Caco-2 (cell line): ENCODE measurements around the gene FGF14. TPM values are rescaled to one million over a fixed set of nuclear protein-coding genes. Genes with fewer than 3 reads are reported as not detected.

ENCODE experiments used
- BruUV-seq: library from RNA; stranded (reverse); fragments of 400-500 nt; replicated peaks from 2 replicates; lab custom pipeline; 2021; lab: Mats Ljungman, UMichigan
- CTCF ChIA-PET: fragments of 300-600 bp; sonication (Branson Sonifier 250); formaldehyde crosslinking; loops from one replicate; lab custom pipeline; 2022; ENCODE audit warnings: antibody characterized with exemption; lab: Charles Lee
- POLR2A ChIA-PET: fragments of 300-600 bp; sonication (Branson Sonifier 250); formaldehyde crosslinking; loops from one replicate; lab custom pipeline; 2022; ENCODE audit warnings: antibody characterized with exemption; lab: Charles Lee
- DNase-seq, 2 experiments: peaks; one replicate each; pipeline versions ENCODE4 v3.0.0 to v3.0.0-alpha.2; 2020 to 2022
- H3K27me3 ChIP-seq: replicated peaks from 2 replicates; pipeline ENCODE4 v1.6.0; 2011; ENCODE audit warnings: low read length; ENCODE audit not compliant: control insufficient read depth, insufficient read depth
- H3K36me3 ChIP-seq: 2 replicates; pipeline ENCODE4 v1.5.1; 2011; ENCODE audit warnings: low read length; ENCODE audit not compliant: control insufficient read depth, insufficient read depth
- H3K4me1 ChIP-seq: fragments of 250-450 bp; sonication (Bioruptor Pico); 2 replicates; pipeline ENCODE4 v1.5.1; 2020; ENCODE audit warnings: mild to moderate bottlenecking
- H3K4me3 ChIP-seq: 2 replicates; pipeline ENCODE4 v1.5.1; 2011; ENCODE audit warnings: low read depth, mild to moderate bottlenecking, control low read depth, low read length
- H3K9me3 ChIP-seq: fragments of 250-450 bp; sonication (Bioruptor Pico); 2 replicates; pipeline ENCODE4 v1.5.1; 2020; ENCODE audit warnings: mild to moderate bottlenecking, moderate library complexity
- H3K27ac Mint-ChIP-seq: one replicate; pipeline ENCODE4 v1.8.0; 2022; ENCODE audit warnings: mixed read lengths; ENCODE audit not compliant: unreplicated experiment
- H3K27me3 Mint-ChIP-seq: one replicate; pipeline ENCODE4 v1.8.0; 2022; ENCODE audit warnings: mixed read lengths; ENCODE audit not compliant: insufficient read depth, unreplicated experiment
- H3K36me3 Mint-ChIP-seq: one replicate; pipeline ENCODE4 v1.8.0; 2022; ENCODE audit warnings: mild to moderate bottlenecking, mixed read lengths; ENCODE audit not compliant: insufficient read depth, unreplicated experiment
- H3K4me1 Mint-ChIP-seq: one replicate; pipeline ENCODE4 v1.8.0; 2022; ENCODE audit warnings: low read depth, mixed read lengths; ENCODE audit not compliant: unreplicated experiment
- H3K4me3 Mint-ChIP-seq: one replicate; pipeline ENCODE4 v1.8.0; 2022; ENCODE audit warnings: mild to moderate bottlenecking, moderate library complexity, mixed read lengths; ENCODE audit not compliant: unreplicated experiment
- H3K9me3 Mint-ChIP-seq: one replicate; pipeline ENCODE4 v1.8.0; 2022; ENCODE audit warnings: mixed read lengths; ENCODE audit not compliant: unreplicated experiment
- intact Hi-C: fragments of 100-400 bp; cut with micrococcal nuclease; formaldehyde crosslinking; loops from one replicate; pipeline ENCODE4 v1.10.0; 2022; ENCODE audit not compliant: unreplicated experiment
- total RNA-seq: library from RNA; stranded (reverse); gene quantifications from 2 replicates; pipeline ENCODE4 v1.2.3, GENCODE V29; 2022
- TF ChIP-seq, protein P1 (sequence below), 2 experiments: fragments of 200-600 bp in 1 of 2; IDR thresholded peaks; 1 replicate in 1 of 2; 2 replicates in 1 of 2; pipeline versions ENCODE4 v1.5.1 to v1.8.0; 2011 to 2022; ENCODE audit warnings: antibody characterized with exemption in 1 of 2, control low read depth in 1 of 2, inconsistent platforms in 1 of 2, low read depth in 1 of 2, low read length in 1 of 2, mild to moderate bottlenecking in 1 of 2, moderate library complexity in 1 of 2; ENCODE audit not compliant: insufficient read depth in 1 of 2, severe bottlenecking in 1 of 2, unreplicated experiment in 1 of 2

Gene FGF14
- total RNA-seq, 1 experiment from 2014 or later: not detected

DNA sequence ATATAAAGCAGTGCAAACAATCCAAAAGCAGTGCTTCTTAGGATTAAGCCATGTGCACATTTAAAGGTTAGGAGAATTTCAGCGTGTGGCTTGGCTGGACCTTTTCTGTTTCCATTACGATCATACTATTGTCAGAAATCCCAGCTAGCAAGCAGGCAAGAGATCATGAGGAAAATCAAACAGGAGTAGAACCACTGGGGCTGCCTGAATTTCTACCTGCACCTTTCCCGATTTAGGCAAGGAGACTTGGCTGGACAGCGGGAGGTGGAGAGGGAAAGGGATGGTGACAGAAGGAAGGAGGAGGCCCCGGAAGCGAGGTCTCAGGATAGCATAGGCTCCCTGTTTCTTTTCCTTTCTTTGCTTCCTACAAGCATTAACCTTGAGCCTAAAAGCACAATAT is 102.5 kb downstream of the FGF14 start:
- H3K27ac Mint-ChIP-seq: no peak overlapping the region
- BruUV-seq: no TSS peak
- no peaks in the 10 kb centered on the region for H3K9me3 Mint-ChIP-seq
- Histone ChIP-seq H3K27me3 (no peaks in the 10 kb centered on the region), H3K4me1 (no peaks in the 10 kb centered on the region), H3K9me3 (no peaks in the 10 kb centered on the region), H3K4me3 (no peak overlapping the region), H3K36me3 (no peaks in the 10 kb centered on the region)
- TF ChIP-seq, protein P1, sequence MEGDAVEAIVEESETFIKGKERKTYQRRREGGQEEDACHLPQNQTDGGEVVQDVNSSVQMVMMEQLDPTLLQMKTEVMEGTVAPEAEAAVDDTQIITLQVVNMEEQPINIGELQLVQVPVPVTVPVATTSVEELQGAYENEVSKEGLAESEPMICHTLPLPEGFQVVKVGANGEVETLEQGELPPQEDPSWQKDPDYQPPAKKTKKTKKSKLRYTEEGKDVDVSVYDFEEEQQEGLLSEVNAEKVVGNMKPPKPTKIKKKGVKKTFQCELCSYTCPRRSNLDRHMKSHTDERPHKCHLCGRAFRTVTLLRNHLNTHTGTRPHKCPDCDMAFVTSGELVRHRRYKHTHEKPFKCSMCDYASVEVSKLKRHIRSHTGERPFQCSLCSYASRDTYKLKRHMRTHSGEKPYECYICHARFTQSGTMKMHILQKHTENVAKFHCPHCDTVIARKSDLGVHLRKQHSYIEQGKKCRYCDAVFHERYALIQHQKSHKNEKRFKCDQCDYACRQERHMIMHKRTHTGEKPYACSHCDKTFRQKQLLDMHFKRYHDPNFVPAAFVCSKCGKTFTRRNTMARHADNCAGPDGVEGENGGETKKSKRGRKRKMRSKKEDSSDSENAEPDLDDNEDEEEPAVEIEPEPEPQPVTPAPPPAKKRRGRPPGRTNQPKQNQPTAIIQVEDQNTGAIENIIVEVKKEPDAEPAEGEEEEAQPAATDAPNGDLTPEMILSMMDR (IDR thresholded peaks at IDR 0.05; ENCODE audit: insufficient read depth in 1 of 2, low read depth in 1 of 2, low read length in 1 of 2, severe bottlenecking in 1 of 2, unreplicated experiment in 1 of 2): no peak
- DNase-seq: no peak
- no peaks in the 10 kb centered on the region for H3K4me1 Mint-ChIP-seq
- intact Hi-C loops: no loop called here
- H3K27me3 Mint-ChIP-seq: peaks cover 3% of the 10 kb centered on the region
- CTCF ChIA-PET: no interaction called here
- H3K36me3 Mint-ChIP-seq: no peaks in the 10 kb centered on the region
- POLR2A ChIA-PET: no interaction called here
- no peak overlapping the region for H3K4me3 Mint-ChIP-seq

DNA sequence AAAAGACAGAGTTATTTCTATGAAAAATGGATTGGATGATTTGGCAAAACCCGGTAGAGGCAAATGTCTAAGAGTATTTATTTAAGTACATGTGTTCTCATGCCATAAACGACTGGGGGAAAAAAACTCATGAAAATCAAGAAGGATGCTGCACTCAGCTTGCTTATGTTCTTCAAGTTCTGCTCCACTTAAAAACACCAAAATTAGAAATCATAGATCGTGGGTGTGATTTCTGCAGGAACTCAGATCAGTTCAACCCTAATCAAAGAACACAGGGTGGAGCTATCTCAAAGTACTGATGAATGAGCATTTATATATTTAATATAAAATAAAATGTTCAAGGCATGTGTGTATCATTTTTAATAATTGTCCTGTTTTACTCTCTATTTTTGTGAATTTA is 103.8 kb downstream of the FGF14 start:
- Mint-ChIP-seq H3K4me3 (no peak overlapping the region), H3K36me3 (no peaks in the 10 kb centered on the region), H3K27me3 (peaks cover 3% of the 10 kb centered on the region), H3K27ac (no peak overlapping the region), H3K9me3 (no peaks in the 10 kb centered on the region), H3K4me1 (no peaks in the 10 kb centered on the region)
- intact Hi-C loops: no loop called here
- CTCF ChIA-PET: no interaction called here
- H3K9me3 ChIP-seq: no peaks in the 10 kb centered on the region
- H3K4me1 ChIP-seq: no peaks in the 10 kb centered on the region
- H3K36me3 ChIP-seq: no peaks in the 10 kb centered on the region
- no TSS peak for BruUV-seq
- no peak for DNase-seq
- no peaks in the 10 kb centered on the region for H3K27me3 ChIP-seq
- no peak overlapping the region for H3K4me3 ChIP-seq
- TF ChIP-seq, protein P1 (IDR thresholded peaks at IDR 0.05; ENCODE audit: insufficient read depth in 1 of 2, low read depth in 1 of 2, low read length in 1 of 2, severe bottlenecking in 1 of 2, unreplicated experiment in 1 of 2): no peak
- POLR2A ChIA-PET: no interaction called here

DNA sequence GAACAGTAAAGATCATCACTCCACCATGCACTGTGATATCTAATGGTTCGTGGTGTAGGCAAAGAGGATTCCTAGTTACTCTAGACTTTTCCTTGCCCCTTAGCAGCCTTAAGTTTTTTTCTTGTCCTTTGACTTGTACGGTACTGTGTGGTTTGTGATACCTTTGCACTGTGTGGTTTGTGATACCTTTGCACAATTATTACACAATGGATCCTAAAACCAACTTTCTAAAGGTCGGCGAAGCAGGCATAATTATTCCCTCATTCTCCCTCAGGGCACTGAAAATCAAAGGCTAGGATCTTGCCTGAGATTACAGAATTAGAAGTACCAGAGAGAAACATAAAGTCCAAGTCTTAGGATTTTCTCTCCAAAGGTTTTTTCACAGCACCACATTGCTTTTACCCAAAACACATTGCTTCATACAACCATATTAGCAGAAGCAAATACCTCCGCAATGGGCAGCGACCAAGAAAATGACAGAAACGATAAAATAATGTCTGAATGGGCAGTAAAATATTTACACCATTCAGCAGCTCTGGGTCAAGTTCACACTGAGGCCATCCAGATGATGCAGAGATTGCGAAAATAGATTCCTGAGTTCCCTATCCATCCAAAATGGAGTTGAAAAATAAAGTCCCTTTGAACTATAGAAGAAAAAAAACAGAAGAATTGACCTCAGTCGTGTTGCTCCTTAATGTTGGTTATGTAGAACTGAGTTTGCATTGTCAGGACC is 106.4 kb downstream of the FGF14 start:
- Histone ChIP-seq H3K27me3 (no peaks in the 10 kb centered on the region), H3K9me3 (no peaks in the 10 kb centered on the region), H3K4me1 (no peaks in the 10 kb centered on the region), H3K36me3 (no peaks in the 10 kb centered on the region), H3K4me3 (no peak overlapping the region)
- no TSS peak for BruUV-seq
- H3K4me3 Mint-ChIP-seq: no peak overlapping the region
- intact Hi-C loops: no loop called here
- TF ChIP-seq, protein P1 (IDR thresholded peaks at IDR 0.05; ENCODE audit: insufficient read depth in 1 of 2, low read depth in 1 of 2, low read length in 1 of 2, severe bottlenecking in 1 of 2, unreplicated experiment in 1 of 2): no peak
- POLR2A ChIA-PET: no interaction called here
- CTCF ChIA-PET: no interaction called here
- H3K27ac Mint-ChIP-seq: no peak overlapping the region
- no peak for DNase-seq
- no peaks in the 10 kb centered on the region for H3K4me1 Mint-ChIP-seq
- H3K27me3 Mint-ChIP-seq: peaks cover 3% of the 10 kb centered on the region
- H3K36me3 Mint-ChIP-seq: no peaks in the 10 kb centered on the region
- no peaks in the 10 kb centered on the region for H3K9me3 Mint-ChIP-seq
